ENCODE measurements around the gene SLC28A1.

- TF ChIP-seq, protein P1, sequence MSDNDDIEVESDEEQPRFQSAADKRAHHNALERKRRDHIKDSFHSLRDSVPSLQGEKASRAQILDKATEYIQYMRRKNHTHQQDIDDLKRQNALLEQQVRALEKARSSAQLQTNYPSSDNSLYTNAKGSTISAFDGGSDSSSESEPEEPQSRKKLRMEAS (IDR thresholded peaks at IDR 0.05; ENCODE audit: low read depth, low read length), result no peak
- TF ChIP-seq, protein P2, sequence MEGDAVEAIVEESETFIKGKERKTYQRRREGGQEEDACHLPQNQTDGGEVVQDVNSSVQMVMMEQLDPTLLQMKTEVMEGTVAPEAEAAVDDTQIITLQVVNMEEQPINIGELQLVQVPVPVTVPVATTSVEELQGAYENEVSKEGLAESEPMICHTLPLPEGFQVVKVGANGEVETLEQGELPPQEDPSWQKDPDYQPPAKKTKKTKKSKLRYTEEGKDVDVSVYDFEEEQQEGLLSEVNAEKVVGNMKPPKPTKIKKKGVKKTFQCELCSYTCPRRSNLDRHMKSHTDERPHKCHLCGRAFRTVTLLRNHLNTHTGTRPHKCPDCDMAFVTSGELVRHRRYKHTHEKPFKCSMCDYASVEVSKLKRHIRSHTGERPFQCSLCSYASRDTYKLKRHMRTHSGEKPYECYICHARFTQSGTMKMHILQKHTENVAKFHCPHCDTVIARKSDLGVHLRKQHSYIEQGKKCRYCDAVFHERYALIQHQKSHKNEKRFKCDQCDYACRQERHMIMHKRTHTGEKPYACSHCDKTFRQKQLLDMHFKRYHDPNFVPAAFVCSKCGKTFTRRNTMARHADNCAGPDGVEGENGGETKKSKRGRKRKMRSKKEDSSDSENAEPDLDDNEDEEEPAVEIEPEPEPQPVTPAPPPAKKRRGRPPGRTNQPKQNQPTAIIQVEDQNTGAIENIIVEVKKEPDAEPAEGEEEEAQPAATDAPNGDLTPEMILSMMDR (IDR thresholded peaks at IDR 0.05; ENCODE audit: low read depth, low read length), result no peak
Measured at GRCh38 chr15:84903751-84904150, 19.3 kb downstream of the SLC28A1 start.
